Tibial nerve (tissue), 4 donors: ENCODE measurements around the gene TNS2. TPM values are rescaled to one million over a fixed set of nuclear protein-coding genes. Genes with fewer than 3 reads are reported as not detected.

Experiments used
- DNase-seq, 2 donors: peaks; one replicate each; pipeline ENCODE4 v3.0.0-alpha.2; 2019; ENCODE audit warnings: low spot score in 2 of 2
- H3K27ac ChIP-seq, 4 donors: fragments of 200-600 bp; sonication (generic) in 3 of 4; one replicate each; pipeline ENCODE4 v1.5.1; 2017 to 2019; ENCODE audit warnings: mild to moderate bottlenecking in 1 of 4
- H3K27me3 ChIP-seq, 2 donors: fragments of 200-600 bp; sonication (generic) in 1 of 2; one replicate each; pipeline versions ENCODE4 v1.5.1 to v1.6.0; 2017 to 2019
- H3K36me3 ChIP-seq, 3 donors: fragments of 200-600 bp; sonication (generic); one replicate each; pipeline ENCODE4 v1.5.1; 2018 to 2019
- H3K4me1 ChIP-seq, 4 donors: fragments of 200-600 bp; sonication (generic) in 3 of 4; one replicate each; pipeline ENCODE4 v1.5.1; 2017 to 2019
- H3K4me3 ChIP-seq, 4 donors: fragments of 200-600 bp; sonication (generic) in 3 of 4; one replicate each; pipeline ENCODE4 v1.5.1; 2017 to 2019; ENCODE audit warnings: mild to moderate bottlenecking in 1 of 4, moderate library complexity in 1 of 4
- H3K9me3 ChIP-seq, 4 donors: fragments of 200-600 bp; sonication (generic) in 3 of 4; one replicate each; pipeline ENCODE4 v1.5.1; 2017 to 2019
- CTCF ChIP-seq, 5 experiments: fragments of 200-600 bp in 3 of 5; fragments of 450-650 bp in 2 of 5; sonication (generic) in 3 of 5; IDR thresholded peaks; one replicate each; pipeline ENCODE4 v1.5.1; 2016 to 2019; ENCODE audit warnings: antibody characterized with exemption in 5 of 5, mild to moderate bottlenecking in 3 of 5, moderate library complexity in 2 of 5
- EP300 ChIP-seq, 2 donors: sonication (generic); formaldehyde crosslinking; IDR thresholded peaks; one replicate each; pipeline ENCODE4 v1.6.1; 2017; ENCODE audit warnings: antibody characterized with exemption in 2 of 2, mild to moderate bottlenecking in 1 of 2
- POLR2A ChIP-seq, 2 donors: fragments of 450-650 bp; IDR thresholded peaks; one replicate each; pipeline ENCODE4 v1.6.1; 2017; ENCODE audit warnings: antibody characterized with exemption in 2 of 2, mild to moderate bottlenecking in 2 of 2, moderate library complexity in 2 of 2
- WGBS, 2 donors: methylation state at CpG; one replicate each; pipeline ENCODE4 v1.1.5; 2018; 5-methylcytosine and 5-hydroxymethylcytosine counted together
- total RNA-seq, 4 donors: library from RNA; depleted of rRNA; stranded (reverse); fragments of >200 nt; gene quantifications; one replicate each; pipeline ENCODE4 v1.1.0, GENCODE V29; 2016

The TNS2 gene
- total RNA-seq, 4 donors from 2014 or later: 411 to 653 (median 546) TPM

GRCh38 chr12:53062011-53062961, 12.4 kb downstream of the TNS2 start:
- H3K27me3 ChIP-seq: no peaks in the 10 kb centered on the region
- H3K4me3 ChIP-seq: no peak overlapping the region
- H3K4me1 ChIP-seq: peaks cover 0 to 100% (median 56%) of the 10 kb centered on the region in 4 donors
- peak in 1 of 2 donors; percentile 14 for DNase-seq
- TF ChIP-seq POLR2A (IDR thresholded peaks at IDR 0.05) (no peak), CTCF (IDR thresholded peaks at IDR 0.05) (no peak), EP300 (IDR thresholded peaks at IDR 0.05) (no peak)
- peak overlapping the region; percentile 32 to 100 (median 74) for H3K27ac ChIP-seq
- no peaks in the 10 kb centered on the region for H3K9me3 ChIP-seq
- WGBS, 2 donors: 63 to 72% methylated on average over 20 of the region's 20 CpGs
- H3K36me3 ChIP-seq: peaks cover 6 to 94% (median 10%) of the 10 kb centered on the region in 3 donors

GRCh38 chr12:53062977-53063707, 13.3 kb downstream of the TNS2 start:
- Histone ChIP-seq H3K27me3 (no peaks in the 10 kb centered on the region), H3K27ac (peak overlapping the region; percentile 32 to 100 (median 74)), H3K9me3 (no peaks in the 10 kb centered on the region), H3K4me3 (no peak overlapping the region), H3K36me3 (peaks cover 3 to 94% (median 10%) of the 10 kb centered on the region in 3 donors), H3K4me1 (peaks cover 0 to 100% (median 61%) of the 10 kb centered on the region in 4 donors)
- peak in 1 of 2 donors; percentile 14 for DNase-seq
- WGBS, 2 donors: 53 to 61% methylated on average over 14 of the region's 14 CpGs
- no peak for TF ChIP-seq CTCF (IDR thresholded peaks at IDR 0.05)
- peak in 1 of 2 donors; percentile 24 for TF ChIP-seq EP300 (IDR thresholded peaks at IDR 0.05)

- Histone ChIP-seq H3K27ac (peak overlapping the region; percentile 78 to 100 (median 89)), H3K4me3 (peak overlapping the region in 1 of 4 donors; percentile 42), H3K27me3 (no peaks in the 10 kb centered on the region), H3K36me3 (peaks cover 3 to 89% (median 10%) of the 10 kb centered on the region in 3 donors), H3K4me1 (peaks cover 0 to 100% (median 66%) of the 10 kb centered on the region in 4 donors), H3K9me3 (no peaks in the 10 kb centered on the region)
- 45 to 46% methylated on average over 13 of the region's 13 CpGs for WGBS, 2 donors
- DNase-seq: peak; percentile 70 to 81
- TF ChIP-seq CTCF (IDR thresholded peaks at IDR 0.05) (peak in 1 of 5 experiments; percentile 7), POLR2A (IDR thresholded peaks at IDR 0.05) (peak in 1 of 2 donors; percentile 39), EP300 (IDR thresholded peaks at IDR 0.05) (peak; percentile 47 to 88)
Observed at GRCh38 chr12:53063708-53064612, 14.1 kb downstream of the TNS2 start.

- Histone ChIP-seq H3K36me3 (peaks cover 3 to 84% (median 10%) of the 10 kb centered on the region in 3 donors), H3K27ac (peak overlapping the region; percentile 78 to 100 (median 89)), H3K4me1 (peaks cover 0 to 100% (median 72%) of the 10 kb centered on the region in 4 donors), H3K27me3 (no peaks in the 10 kb centered on the region), H3K9me3 (no peaks in the 10 kb centered on the region), H3K4me3 (peak overlapping the region in 1 of 4 donors; percentile 42)
- DNase-seq: peak in 1 of 2 donors; percentile 16
- WGBS, 2 donors: 53 to 58% methylated on average over 11 of the region's 11 CpGs
- TF ChIP-seq CTCF (IDR thresholded peaks at IDR 0.05) (no peak), EP300 (IDR thresholded peaks at IDR 0.05) (no peak), POLR2A (IDR thresholded peaks at IDR 0.05) (no peak)
Observed at GRCh38 chr12:53064613-53065436, 15.0 kb downstream of the TNS2 start.
